WI38 (cell line): Measurements from ENCODE around the gene PRAMEF15.
"Not testable (repeated sequence)": the region's sequence is repeated elsewhere in the genome, so short reads cannot be mapped to it uniquely, and the experiment has no call there.

Experiments used
- H3K4me3 ChIP-seq: 2 replicates; pipeline ENCODE4 v1.5.1; 2011; ENCODE audit warnings: low read depth, mild to moderate bottlenecking, control low read depth, low read length

PRAMEF15 gene

GRCh38 chr1:13315281-13315680, at the start of gene PRAMEF15:
Gene PRAMEF15 (plus strand): TSS chr1:13315581. CDS start chr1:13318408, 2,827 bp downstream.
- H3K4me3 ChIP-seq = not testable (repeated sequence)

- H3K4me3 ChIP-seq = not testable (repeated sequence)
These were observed 38.4 kb upstream of the PRAMEF15 start for GRCh38 chr1:13277016-13277415.

GRCh38 chr1:13279617-13280016, 35.8 kb upstream of the PRAMEF15 start:
- H3K4me3 ChIP-seq = not testable (repeated sequence)

- not testable (repeated sequence) for H3K4me3 ChIP-seq
These were observed 30.3 kb upstream of the PRAMEF15 start, which contains the start of gene PRAMEF8 for GRCh38 chr1:13285037-13285436. Gene PRAMEF8 (minus strand): TSS chr1:13285137. CDS start chr1:13284091, 1,046 bp downstream.

GRCh38 chr1:13289030-13289429, 26.4 kb upstream of the PRAMEF15 start:
- not testable (repeated sequence) for H3K4me3 ChIP-seq

GRCh38 chr1:13297216-13297931, 18.0 kb upstream of the PRAMEF15 start:
- not testable (repeated sequence) for H3K4me3 ChIP-seq

- not testable (repeated sequence) for H3K4me3 ChIP-seq
These were observed 16.7 kb upstream of the PRAMEF15 start for GRCh38 chr1:13298699-13299098.

GRCh38 chr1:13302197-13302596, 13.2 kb upstream of the PRAMEF15 start:
- not testable (repeated sequence) for H3K4me3 ChIP-seq

GRCh38 chr1:13303239-13303638, 12.1 kb upstream of the PRAMEF15 start, which contains the start of gene PRAMEF33:
Gene PRAMEF33 (plus strand): TSS chr1:13303539. CDS start chr1:13305955, 2,416 bp downstream.
- not testable (repeated sequence) for H3K4me3 ChIP-seq

GRCh38 chr1:13342496-13342895, 27.1 kb downstream of the PRAMEF15 start:
- H3K4me3 ChIP-seq = not testable (repeated sequence)

- H3K4me3 ChIP-seq = not testable (repeated sequence)
These were observed 31.7 kb downstream of the PRAMEF15 start, which contains the start of gene PRAMEF14 for GRCh38 chr1:13347034-13347433. Gene PRAMEF14 (minus strand): TSS chr1:13347134. CDS start chr1:13345314, 1,820 bp downstream.

GRCh38 chr1:13353476-13353875, 38.1 kb downstream of the PRAMEF15 start:
- not testable (repeated sequence) for H3K4me3 ChIP-seq

- H3K4me3 ChIP-seq = not testable (repeated sequence)
These were observed 39.1 kb downstream of the PRAMEF15 start for GRCh38 chr1:13354475-13354874.

GRCh38 chr1:13356774-13357173, 41.4 kb downstream of the PRAMEF15 start:
- not testable (repeated sequence) for H3K4me3 ChIP-seq

GRCh38 chr1:13362364-13362763, 47.0 kb downstream of the PRAMEF15 start:
- H3K4me3 ChIP-seq = not testable (repeated sequence)

GRCh38 chr1:13364928-13365327, 49.5 kb downstream of the PRAMEF15 start:
- H3K4me3 ChIP-seq = not testable (repeated sequence)

- not testable (repeated sequence) for H3K4me3 ChIP-seq
These were observed 51.2 kb downstream of the PRAMEF15 start for GRCh38 chr1:13366536-13366935.

- not testable (repeated sequence) for H3K4me3 ChIP-seq
These were observed 53.2 kb downstream of the PRAMEF15 start for GRCh38 chr1:13368544-13368943.
